ENCODE results near the gene TCF25.

The TCF25 gene

GRCh38 chr16:89949756-89950155 is 76.4 kb downstream of the TCF25 start:
- no peak for DNase-seq

GRCh38 chr16:89951509-89951908 is 78.1 kb downstream of the TCF25 start:
- DNase-seq = no peak

- no peak for DNase-seq
Measured at GRCh38 chr16:89952049-89952448, 78.7 kb downstream of the TCF25 start.

GRCh38 chr16:89952551-89952950 is 79.2 kb downstream of the TCF25 start:
- no peak for DNase-seq

- DNase-seq = no peak
Measured at GRCh38 chr16:89953671-89954406, 80.4 kb downstream of the TCF25 start.

GRCh38 chr16:89954462-89954861 is 81.1 kb downstream of the TCF25 start:
- no peak for DNase-seq

- DNase-seq = no peak
Measured at GRCh38 chr16:89955001-89955685, 81.8 kb downstream of the TCF25 start.

- no peak for DNase-seq
Measured at GRCh38 chr16:89956505-89957215, 83.3 kb downstream of the TCF25 start.

GRCh38 chr16:89957216-89957785 is 83.9 kb downstream of the TCF25 start:
- no peak for DNase-seq

GRCh38 chr16:89958068-89958467 is 84.7 kb downstream of the TCF25 start:
- no peak for DNase-seq

GRCh38 chr16:89958596-89958995 is 85.2 kb downstream of the TCF25 start:
- DNase-seq = no peak

GRCh38 chr16:89960966-89961365 is 87.6 kb downstream of the TCF25 start:
- no peak for DNase-seq
